Measurements from ENCODE around the gene MAGEA9.

GRCh38 chrX:149799095-149799714, 17.5 kb downstream of the MAGEA9 start:
- TF ChIP-seq CTCF (IDR thresholded peaks at IDR 0.05; ENCODE audit: low read length) (no peak), EZH2 (IDR thresholded peaks at IDR 0.05; ENCODE audit: borderline replicate concordance, low read length) (no peak)
